ENCODE results near the gene ZBTB16. TPM values are rescaled to one million over a fixed set of nuclear protein-coding genes. Genes with fewer than 3 reads are reported as not detected.

The ZBTB16 gene
- total and polyA plus RNA-seq, 4 donors, result 8.9 to 140 (median 34.5) TPM

GRCh38 chr11:114211444-114212121, 152.1 kb downstream of the ZBTB16 start:
- H3K36me3 ChIP-seq (ENCODE audit: control insufficient read depth in 4 of 4, insufficient read depth in 3 of 4, low read depth in 1 of 4, low read length in 3 of 4), result peaks cover 2 to 5% (median 5%) of the 10 kb centered on the region in 4 donors
- H3K27me3 ChIP-seq (ENCODE audit: control insufficient read depth in 4 of 4, insufficient read depth in 4 of 4, low read length in 3 of 4), result no peaks in the 10 kb centered on the region
- TF ChIP-seq RAD21 (IDR thresholded peaks at IDR 0.05) (no peak), HNF4A (conservative IDR thresholded peaks at IDR 0.05) (no peak), GABPA (IDR thresholded peaks at IDR 0.05 in 1 of 2, conservative IDR thresholded peaks at IDR 0.05 in 1 of 2) (no peak), YY1 (IDR thresholded peaks at IDR 0.05) (no peak), HNF4G (IDR thresholded peaks at IDR 0.05) (no peak), NR2F2 (IDR thresholded peaks at IDR 0.05) (no peak), ATF3 (IDR thresholded peaks at IDR 0.05) (no peak), TAF1 (conservative IDR thresholded peaks at IDR 0.05) (no peak), CTCF (IDR thresholded peaks at IDR 0.05; ENCODE audit: low read depth, low read length, missing input control) (no peak), MAX (IDR thresholded peaks at IDR 0.05) (no peak), JUND (IDR thresholded peaks at IDR 0.05) (no peak), EGR1 (IDR thresholded peaks at IDR 0.05; ENCODE audit: low read depth in 2 of 2) (no peak), ZBTB33 (IDR thresholded peaks at IDR 0.05) (no peak), SP1 (IDR thresholded peaks at IDR 0.05) (no peak), RXRA (IDR thresholded peaks at IDR 0.05) (no peak), REST (IDR thresholded peaks at IDR 0.05) (no peak)
- no peak for DNase-seq (ENCODE audit: low spot score)
- H3K4me1 ChIP-seq (ENCODE audit: control insufficient read depth in 4 of 4, insufficient read depth in 4 of 4, low read length in 3 of 4), result peaks cover 4 to 42% (median 30%) of the 10 kb centered on the region in 4 donors
- H3K27ac ChIP-seq (ENCODE audit: low read depth in 1 of 2, low read length in 2 of 2), result no peak overlapping the region
- 82% methylated on average over 20 of the region's 20 CpGs for WGBS
- H3K9me3 ChIP-seq (ENCODE audit: control insufficient read depth in 4 of 4, low read length in 3 of 4), result no peaks in the 10 kb centered on the region
- no peak overlapping the region for H3K4me3 ChIP-seq (ENCODE audit: low read depth in 1 of 3, low read length in 3 of 3)
- no peak overlapping the region for H3K9ac ChIP-seq (ENCODE audit: low read depth in 1 of 2, low read length in 2 of 2)

Measured in liver (tissue), 9 donors.